ENCODE measurements around the gene COX15.
A peak's percentile ranks its signal among the peaks of the same experiment; 100 is the strongest.

DNA sequence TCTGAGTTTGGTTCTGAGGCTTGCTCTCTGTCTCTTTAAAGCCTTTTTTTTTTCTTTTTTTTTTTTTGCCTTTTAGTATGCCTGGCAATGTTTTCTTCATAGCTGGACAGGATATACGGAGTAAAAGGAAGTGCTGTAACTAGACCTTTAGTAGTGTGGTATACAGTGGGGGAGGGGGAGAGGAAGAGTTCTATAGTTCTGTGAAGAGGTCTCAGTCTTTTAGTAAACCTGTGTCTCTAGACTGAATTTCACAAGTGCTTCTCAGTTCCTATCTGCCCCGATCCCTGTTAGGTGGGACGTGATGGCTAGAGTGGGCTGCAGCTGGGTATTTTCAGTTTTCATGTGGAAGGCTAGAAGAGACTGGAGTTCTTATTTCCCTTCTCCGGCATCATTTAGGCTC, 47.4 kb upstream of the COX15 start:
- TF ChIP-seq, protein P1, sequence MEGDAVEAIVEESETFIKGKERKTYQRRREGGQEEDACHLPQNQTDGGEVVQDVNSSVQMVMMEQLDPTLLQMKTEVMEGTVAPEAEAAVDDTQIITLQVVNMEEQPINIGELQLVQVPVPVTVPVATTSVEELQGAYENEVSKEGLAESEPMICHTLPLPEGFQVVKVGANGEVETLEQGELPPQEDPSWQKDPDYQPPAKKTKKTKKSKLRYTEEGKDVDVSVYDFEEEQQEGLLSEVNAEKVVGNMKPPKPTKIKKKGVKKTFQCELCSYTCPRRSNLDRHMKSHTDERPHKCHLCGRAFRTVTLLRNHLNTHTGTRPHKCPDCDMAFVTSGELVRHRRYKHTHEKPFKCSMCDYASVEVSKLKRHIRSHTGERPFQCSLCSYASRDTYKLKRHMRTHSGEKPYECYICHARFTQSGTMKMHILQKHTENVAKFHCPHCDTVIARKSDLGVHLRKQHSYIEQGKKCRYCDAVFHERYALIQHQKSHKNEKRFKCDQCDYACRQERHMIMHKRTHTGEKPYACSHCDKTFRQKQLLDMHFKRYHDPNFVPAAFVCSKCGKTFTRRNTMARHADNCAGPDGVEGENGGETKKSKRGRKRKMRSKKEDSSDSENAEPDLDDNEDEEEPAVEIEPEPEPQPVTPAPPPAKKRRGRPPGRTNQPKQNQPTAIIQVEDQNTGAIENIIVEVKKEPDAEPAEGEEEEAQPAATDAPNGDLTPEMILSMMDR (IDR thresholded peaks at IDR 0.05), result no peak
- TF ChIP-seq POLR2AphosphoS2 (conservative IDR thresholded peaks at IDR 0.05; ENCODE audit: low read length), result no peak
- no peak for TF ChIP-seq HDAC2 (IDR thresholded peaks at IDR 0.05)
- TF ChIP-seq MYC (IDR thresholded peaks at IDR 0.05; ENCODE audit: borderline replicate concordance, low read length), result no peak
- TF ChIP-seq, protein P2, sequence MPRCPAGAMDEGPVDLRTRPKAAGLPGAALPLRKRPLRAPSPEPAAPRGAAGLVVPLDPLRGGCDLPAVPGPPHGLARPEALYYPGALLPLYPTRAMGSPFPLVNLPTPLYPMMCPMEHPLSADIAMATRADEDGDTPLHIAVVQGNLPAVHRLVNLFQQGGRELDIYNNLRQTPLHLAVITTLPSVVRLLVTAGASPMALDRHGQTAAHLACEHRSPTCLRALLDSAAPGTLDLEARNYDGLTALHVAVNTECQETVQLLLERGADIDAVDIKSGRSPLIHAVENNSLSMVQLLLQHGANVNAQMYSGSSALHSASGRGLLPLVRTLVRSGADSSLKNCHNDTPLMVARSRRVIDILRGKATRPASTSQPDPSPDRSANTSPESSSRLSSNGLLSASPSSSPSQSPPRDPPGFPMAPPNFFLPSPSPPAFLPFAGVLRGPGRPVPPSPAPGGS (IDR thresholded peaks at IDR 0.05), result 0 out of 3 replicates have a peak, but pooled peaks have one; percentile 23
- TF ChIP-seq SMC3 (IDR thresholded peaks at IDR 0.05), result no peak
- TF ChIP-seq POLR2A (IDR thresholded peaks at IDR 0.05; ENCODE audit: low read length), result no peak
- no peak for TF ChIP-seq JUNB (IDR thresholded peaks at IDR 0.05)
- TF ChIP-seq CHD4 (IDR thresholded peaks at IDR 0.05; ENCODE audit: borderline replicate concordance), result no peak
- TF ChIP-seq HOXB5 (CRISPR knock-in tag; IDR thresholded peaks at IDR 0.05), result no peak
- TF ChIP-seq, protein P3, sequence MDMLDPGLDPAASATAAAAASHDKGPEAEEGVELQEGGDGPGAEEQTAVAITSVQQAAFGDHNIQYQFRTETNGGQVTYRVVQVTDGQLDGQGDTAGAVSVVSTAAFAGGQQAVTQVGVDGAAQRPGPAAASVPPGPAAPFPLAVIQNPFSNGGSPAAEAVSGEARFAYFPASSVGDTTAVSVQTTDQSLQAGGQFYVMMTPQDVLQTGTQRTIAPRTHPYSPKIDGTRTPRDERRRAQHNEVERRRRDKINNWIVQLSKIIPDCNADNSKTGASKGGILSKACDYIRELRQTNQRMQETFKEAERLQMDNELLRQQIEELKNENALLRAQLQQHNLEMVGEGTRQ (IDR thresholded peaks at IDR 0.05), result no peak

Data from A549 (cell line).